ENCODE results near the gene EVI5L.
"Not testable (repeated sequence)": the region's sequence is repeated elsewhere in the genome, so short reads cannot be mapped to it uniquely, and the experiment has no call there.

The EVI5L gene

DNA sequence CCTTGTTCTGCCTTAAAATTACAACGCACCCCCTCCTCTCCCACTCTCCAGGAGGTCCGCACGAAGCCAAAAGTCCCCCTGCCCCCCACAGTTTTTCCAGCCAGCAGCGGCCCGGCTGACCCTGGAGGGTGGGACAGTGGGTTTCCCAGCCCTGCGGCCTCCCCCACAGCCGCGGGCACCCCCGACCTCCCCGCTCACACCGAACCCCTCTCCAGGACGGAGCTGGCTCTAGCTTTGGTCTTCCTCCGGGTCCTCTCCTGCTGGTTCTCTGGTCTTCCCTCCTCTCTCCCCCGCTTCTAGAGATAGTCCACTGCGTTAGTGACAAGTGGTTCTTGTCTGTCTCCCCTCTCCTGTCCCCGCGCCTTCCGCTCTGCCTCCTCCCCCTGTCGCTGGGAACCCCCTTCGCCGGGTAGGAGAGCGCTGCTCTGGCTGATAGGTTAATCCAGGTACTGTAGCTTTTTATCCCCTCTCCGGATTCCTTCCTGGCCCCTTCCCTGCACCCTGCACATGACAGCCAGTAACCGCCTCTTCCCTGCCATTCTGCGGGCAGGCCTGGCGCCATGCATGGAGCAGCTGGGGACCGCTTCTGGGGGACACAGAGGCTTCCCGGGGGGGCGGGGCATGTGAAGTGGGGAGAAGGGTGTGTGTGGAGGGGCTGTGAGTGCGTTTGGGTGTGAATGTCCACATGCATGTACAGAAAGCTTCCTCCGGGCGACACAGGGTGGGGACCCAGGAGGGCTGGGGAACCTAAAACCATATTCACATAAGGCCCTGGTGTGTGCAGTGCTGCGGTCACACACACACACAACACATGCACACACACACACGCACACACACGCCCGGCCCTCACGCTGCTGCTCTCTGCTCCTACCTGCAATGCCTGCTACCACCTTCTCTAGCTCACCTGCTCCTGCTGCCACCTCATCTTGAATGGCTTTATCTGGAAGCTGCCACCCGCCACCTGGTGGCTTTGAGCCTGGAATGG, 27.0 kb downstream of the EVI5L start:
- Histone ChIP-seq H3K36me3 (ENCODE audit: insufficient read depth, low read length) (no peaks in the 10 kb centered on the region), H3K4me3 (ENCODE audit: low read length) (no peak overlapping the region), H3K27me3 (ENCODE audit: control insufficient read depth, insufficient read depth, low read length) (no peaks in the 10 kb centered on the region), H3K9ac (ENCODE audit: low read depth, low read length) (no peak overlapping the region), H3K9me3 (replicated peaks; ENCODE audit: low read length) (no peaks in the 10 kb centered on the region), H3K4me2 (ENCODE audit: low read length) (no peak overlapping the region), H3K4me1 (ENCODE audit: control insufficient read depth, insufficient read depth, low read length) (no peaks in the 10 kb centered on the region)

DNA sequence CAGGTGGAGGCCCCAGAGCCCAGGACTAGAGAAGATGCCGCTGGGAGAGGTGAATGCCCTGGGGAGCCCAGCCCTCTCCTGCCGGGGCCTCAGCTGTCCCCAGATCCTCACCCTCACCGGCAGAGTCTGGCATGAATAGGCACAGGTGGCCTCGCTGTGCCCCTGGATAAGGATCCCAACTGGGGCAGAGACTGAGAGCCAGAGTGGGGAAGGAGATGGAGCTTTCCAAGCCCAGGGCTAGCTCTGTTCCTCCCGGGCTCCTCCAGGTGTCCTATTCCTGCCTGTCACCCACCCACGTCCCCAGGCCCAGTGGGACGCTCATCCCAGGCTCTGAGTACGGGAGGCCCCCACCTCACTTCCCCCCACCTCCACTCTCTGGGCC, 27.7 kb downstream of the EVI5L start:
- no peak overlapping the region for H3K9ac ChIP-seq (ENCODE audit: low read depth, low read length)
- H3K4me3 ChIP-seq (ENCODE audit: low read length) = no peak overlapping the region

DNA sequence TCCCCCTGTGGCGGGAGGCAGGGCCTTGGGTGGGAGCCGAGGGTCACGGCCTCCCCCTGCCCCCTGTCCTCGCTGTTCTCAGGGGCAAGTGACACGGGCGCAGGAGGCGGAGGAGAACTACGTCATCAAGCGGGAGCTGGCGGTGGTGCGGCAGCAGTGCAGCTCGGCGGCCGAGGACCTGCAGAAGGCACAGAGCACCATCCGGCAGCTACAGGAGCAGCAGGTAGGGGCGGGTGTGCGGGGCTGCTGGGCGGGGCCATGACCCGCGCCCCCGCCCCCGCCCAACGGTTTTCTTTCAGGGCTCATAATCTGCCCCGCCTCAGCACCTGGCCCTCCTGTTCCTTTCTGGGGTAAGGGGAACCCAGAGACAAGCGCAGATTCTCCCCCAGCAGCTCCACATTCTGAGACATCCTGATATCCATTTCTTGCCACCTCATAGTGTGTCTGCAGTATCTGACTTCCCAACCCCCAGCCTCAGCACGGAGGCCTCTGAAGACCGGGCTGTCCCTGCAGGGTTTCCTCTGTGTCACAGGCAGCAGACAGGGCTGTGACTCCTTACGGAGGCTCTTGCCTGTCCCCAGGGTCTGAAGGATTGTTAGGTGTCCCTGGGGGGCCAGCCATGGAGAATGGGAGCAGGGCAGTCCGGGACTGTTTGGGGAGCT, 28.2 kb downstream of the EVI5L start:
- Histone ChIP-seq H3K9ac (ENCODE audit: low read depth, low read length) (no peak overlapping the region), H3K36me3 (ENCODE audit: insufficient read depth, low read length) (no peaks in the 10 kb centered on the region), H3K9me3 (replicated peaks; ENCODE audit: low read length) (no peaks in the 10 kb centered on the region), H3K4me1 (ENCODE audit: control insufficient read depth, insufficient read depth, low read length) (no peaks in the 10 kb centered on the region), H3K4me3 (ENCODE audit: low read length) (no peak overlapping the region), H3K4me2 (ENCODE audit: low read length) (no peak overlapping the region), H3K27me3 (ENCODE audit: control insufficient read depth, insufficient read depth, low read length) (no peaks in the 10 kb centered on the region)

More for the DNA sequence above, 27.7 kb downstream of the EVI5L start:
- Histone ChIP-seq H3K36me3 (ENCODE audit: insufficient read depth, low read length) (no peaks in the 10 kb centered on the region), H3K27me3 (ENCODE audit: control insufficient read depth, insufficient read depth, low read length) (no peaks in the 10 kb centered on the region), H3K4me2 (ENCODE audit: low read length) (no peak overlapping the region), H3K4me1 (ENCODE audit: control insufficient read depth, insufficient read depth, low read length) (no peaks in the 10 kb centered on the region), H3K9me3 (replicated peaks; ENCODE audit: low read length) (no peaks in the 10 kb centered on the region)

GRCh38 chr19:7859087-7859486, 29.1 kb downstream of the EVI5L start:
- not testable (repeated sequence) for H3K36me3 ChIP-seq (ENCODE audit: insufficient read depth, low read length); H3K9ac ChIP-seq (ENCODE audit: low read depth, low read length); H3K4me3 ChIP-seq (ENCODE audit: low read length); H3K9me3 ChIP-seq (replicated peaks; ENCODE audit: low read length); H3K27me3 ChIP-seq (ENCODE audit: control insufficient read depth, insufficient read depth, low read length); H3K4me1 ChIP-seq (ENCODE audit: control insufficient read depth, insufficient read depth, low read length); H3K4me2 ChIP-seq (ENCODE audit: low read length)

GRCh38 chr19:7859831-7860713, 30.1 kb downstream of the EVI5L start:
- no peaks in the 10 kb centered on the region for H3K27me3 ChIP-seq (ENCODE audit: control insufficient read depth, insufficient read depth, low read length)
- H3K4me3 ChIP-seq (ENCODE audit: low read length) = no peak overlapping the region
- no peaks in the 10 kb centered on the region for H3K36me3 ChIP-seq (ENCODE audit: insufficient read depth, low read length)
- no peak overlapping the region for H3K9ac ChIP-seq (ENCODE audit: low read depth, low read length)
- no peaks in the 10 kb centered on the region for H3K9me3 ChIP-seq (replicated peaks; ENCODE audit: low read length)
- no peaks in the 10 kb centered on the region for H3K4me1 ChIP-seq (ENCODE audit: control insufficient read depth, insufficient read depth, low read length)
- H3K4me2 ChIP-seq (ENCODE audit: low read length) = no peak overlapping the region

- H3K27me3 ChIP-seq (ENCODE audit: control insufficient read depth, insufficient read depth, low read length) = no peaks in the 10 kb centered on the region
- H3K9ac ChIP-seq (ENCODE audit: low read depth, low read length) = no peak overlapping the region
- no peaks in the 10 kb centered on the region for H3K36me3 ChIP-seq (ENCODE audit: insufficient read depth, low read length)
These were observed 30.9 kb downstream of the EVI5L start for GRCh38 chr19:7860714-7861618.

DNA sequence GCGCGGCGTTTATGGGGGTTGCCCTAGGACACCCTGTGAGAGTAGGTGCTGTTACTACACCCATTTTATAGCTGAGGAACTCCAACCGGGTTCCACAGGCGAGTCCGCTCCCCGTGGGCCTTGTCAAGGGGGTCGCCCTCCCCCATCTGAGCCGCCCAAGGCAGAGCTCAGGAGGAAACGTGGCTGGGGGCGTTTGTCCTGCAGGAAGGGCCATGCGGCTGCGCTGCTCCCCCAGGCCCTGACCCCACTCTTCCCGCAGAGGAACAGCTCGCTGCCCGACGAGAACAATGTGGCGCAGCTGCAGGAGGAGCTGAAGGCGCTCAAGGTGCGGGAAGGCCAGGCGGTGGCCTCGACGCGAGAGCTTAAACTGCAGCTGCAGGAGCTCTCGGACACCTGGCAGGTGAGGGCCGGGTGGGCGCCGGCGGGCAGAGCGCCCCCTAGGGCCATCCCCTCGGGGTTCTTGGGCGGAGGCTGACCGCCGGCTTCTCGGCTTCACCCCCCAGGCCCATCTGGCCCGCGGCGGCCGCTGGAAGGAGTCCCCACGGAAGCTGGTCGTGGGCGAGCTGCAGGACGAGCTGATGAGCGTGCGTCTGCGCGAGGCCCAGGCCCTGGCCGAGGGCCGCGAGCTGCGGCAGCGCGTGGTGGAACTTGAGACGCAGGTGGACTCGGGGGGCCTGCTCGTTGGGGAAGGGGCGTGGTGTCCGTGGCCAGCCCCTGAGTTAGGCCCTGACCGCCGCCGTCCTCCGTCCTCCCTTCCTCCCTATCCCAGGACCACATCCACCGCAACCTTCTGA, 31.8 kb downstream of the EVI5L start:
- Histone ChIP-seq H3K36me3 (ENCODE audit: insufficient read depth, low read length) (no peaks in the 10 kb centered on the region), H3K4me3 (ENCODE audit: low read length) (no peak overlapping the region), H3K9me3 (replicated peaks; ENCODE audit: low read length) (no peaks in the 10 kb centered on the region), H3K4me2 (ENCODE audit: low read length) (no peak overlapping the region), H3K27me3 (ENCODE audit: control insufficient read depth, insufficient read depth, low read length) (peaks cover 5% of the 10 kb centered on the region), H3K9ac (ENCODE audit: low read depth, low read length) (no peak overlapping the region), H3K4me1 (ENCODE audit: control insufficient read depth, insufficient read depth, low read length) (no peaks in the 10 kb centered on the region)

More at GRCh38 chr19:7860714-7861618, 30.9 kb downstream of the EVI5L start:
- Histone ChIP-seq H3K4me1 (ENCODE audit: control insufficient read depth, insufficient read depth, low read length) (no peaks in the 10 kb centered on the region), H3K4me3 (ENCODE audit: low read length) (no peak overlapping the region), H3K4me2 (ENCODE audit: low read length) (no peak overlapping the region), H3K9me3 (replicated peaks; ENCODE audit: low read length) (no peaks in the 10 kb centered on the region)

DNA sequence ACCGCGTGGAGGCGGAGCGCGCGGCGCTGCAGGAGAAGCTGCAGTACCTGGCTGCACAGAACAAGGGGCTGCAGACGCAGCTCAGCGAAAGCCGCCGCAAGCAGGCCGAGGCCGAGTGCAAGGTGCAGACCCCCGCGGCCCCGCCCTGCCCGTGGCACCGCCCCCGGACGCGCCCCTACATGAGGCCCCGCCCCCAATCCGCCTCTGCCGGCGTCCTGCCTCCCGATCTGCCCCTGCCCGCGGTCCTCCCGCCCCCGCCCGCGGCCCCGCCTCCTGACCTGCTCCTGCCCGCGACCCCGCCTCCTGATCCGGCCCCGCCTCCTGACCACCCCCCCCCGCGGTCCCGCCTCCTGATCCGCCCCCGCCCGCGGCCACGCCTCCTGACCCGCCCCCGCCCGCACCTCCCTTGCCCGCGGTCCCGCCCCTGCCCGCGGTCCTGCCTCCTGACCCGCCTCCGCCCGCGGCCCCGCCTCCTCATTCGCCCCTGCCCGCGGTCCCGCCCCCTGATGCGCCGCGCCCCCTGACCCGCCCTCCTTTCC, 32.5 kb downstream of the EVI5L start:
- H3K9ac ChIP-seq (ENCODE audit: low read depth, low read length) = no peak overlapping the region
- H3K9me3 ChIP-seq (replicated peaks; ENCODE audit: low read length) = no peaks in the 10 kb centered on the region
- H3K36me3 ChIP-seq (ENCODE audit: insufficient read depth, low read length) = no peaks in the 10 kb centered on the region
- H3K27me3 ChIP-seq (ENCODE audit: control insufficient read depth, insufficient read depth, low read length) = peaks cover 12% of the 10 kb centered on the region
- H3K4me2 ChIP-seq (ENCODE audit: low read length) = no peak overlapping the region
- no peak overlapping the region for H3K4me3 ChIP-seq (ENCODE audit: low read length)
- no peaks in the 10 kb centered on the region for H3K4me1 ChIP-seq (ENCODE audit: control insufficient read depth, insufficient read depth, low read length)

DNA sequence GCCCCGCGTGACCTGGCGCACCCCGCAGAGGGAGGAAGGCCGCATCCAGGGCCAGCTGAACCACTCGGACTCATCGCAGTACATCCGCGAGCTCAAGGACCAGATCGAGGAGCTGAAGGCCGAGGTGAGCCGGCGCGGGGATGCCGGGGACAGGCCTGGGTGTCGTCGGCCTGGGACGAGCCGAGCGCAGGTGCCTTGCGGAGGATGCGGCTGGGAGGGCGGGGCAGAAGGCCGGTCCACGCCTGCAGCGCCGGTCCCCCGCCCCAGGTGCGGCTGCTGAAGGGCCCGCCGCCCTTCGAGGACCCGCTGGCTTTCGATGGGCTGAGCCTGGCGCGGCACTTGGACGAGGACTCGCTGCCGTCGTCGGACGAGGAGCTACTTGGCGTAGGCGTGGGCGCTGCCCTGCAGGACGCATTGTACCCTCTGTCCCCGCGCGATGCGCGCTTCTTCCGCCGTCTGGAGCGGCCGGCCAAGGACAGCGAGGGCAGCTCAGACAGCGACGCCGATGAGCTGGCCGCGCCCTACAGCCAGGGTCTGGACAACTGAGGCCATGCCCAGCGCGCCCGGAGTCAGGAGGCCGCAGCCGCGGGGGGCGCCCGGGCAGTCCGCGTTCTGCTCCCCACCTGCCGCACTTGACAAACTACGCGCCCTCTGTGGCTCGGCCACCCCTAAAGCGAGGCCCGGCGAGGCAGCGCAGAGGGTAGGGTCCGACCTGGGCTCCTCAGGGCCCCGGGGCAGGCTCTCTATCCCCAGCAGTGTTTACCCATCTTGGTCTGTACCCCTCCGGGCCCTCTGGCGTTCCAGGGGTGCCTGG, 33.3 kb downstream of the EVI5L start:
- H3K9ac ChIP-seq (ENCODE audit: low read depth, low read length) = no peak overlapping the region
- no peaks in the 10 kb centered on the region for H3K36me3 ChIP-seq (ENCODE audit: insufficient read depth, low read length)
- no peaks in the 10 kb centered on the region for H3K9me3 ChIP-seq (replicated peaks; ENCODE audit: low read length)
- peaks cover 2% of the 10 kb centered on the region for H3K4me1 ChIP-seq (ENCODE audit: control insufficient read depth, insufficient read depth, low read length)
- peaks cover 13% of the 10 kb centered on the region for H3K27me3 ChIP-seq (ENCODE audit: control insufficient read depth, insufficient read depth, low read length)
- no peak overlapping the region for H3K4me3 ChIP-seq (ENCODE audit: low read length)
- no peak overlapping the region for H3K4me2 ChIP-seq (ENCODE audit: low read length)
